HL-60 (cell line): ENCODE results near the gene TGM4.

Experiments used
- DNase-seq, 2 experiments: peaks; one replicate each; pipeline ENCODE4 v3.0.0-alpha.2; 2010 to 2020; ENCODE audit warnings: low read depth in 1 of 2, low spot score in 1 of 2
- H3K27ac ChIP-seq: fragments of 250-450 bp; sonication (Bioruptor Pico); replicated peaks from 2 replicates; pipeline ENCODE4 v1.5.1; 2020; ENCODE audit warnings: mild to moderate bottlenecking, moderate library complexity
- H3K27me3 ChIP-seq: fragments of 250-450 bp; sonication (Bioruptor Pico); 2 replicates; pipeline ENCODE4 v1.5.1; 2021; ENCODE audit warnings: mild to moderate bottlenecking, moderate library complexity; ENCODE audit not compliant: insufficient read depth, poor library complexity, severe bottlenecking
- H3K4me3 ChIP-seq: replicated peaks from 2 replicates; pipeline ENCODE4 v1.5.1; 2011; ENCODE audit warnings: mild to moderate bottlenecking, control low read depth, low read length; ENCODE audit not compliant: insufficient read depth
- CTCF ChIP-seq: IDR thresholded peaks from one replicate; pipeline ENCODE4 v1.5.1; 2011; ENCODE audit warnings: low read length, control low read depth, inconsistent platforms; ENCODE audit not compliant: insufficient read depth
- GABPA ChIP-seq: IDR thresholded peaks from 2 replicates; pipeline ENCODE4 v1.6.1; 2012; ENCODE audit warnings: low read depth
- POLR2AphosphoS5 ChIP-seq: IDR thresholded peaks from 2 replicates; pipeline ENCODE4 v1.6.1; 2012; ENCODE audit warnings: low read depth
- REST ChIP-seq: IDR thresholded peaks from 2 replicates; pipeline ENCODE4 v1.6.1; 2012; ENCODE audit warnings: low read depth; ENCODE audit not compliant: insufficient replicate concordance
- SPI1 ChIP-seq: IDR thresholded peaks from 2 replicates; pipeline ENCODE4 v1.6.1; 2012; ENCODE audit warnings: low read depth, mild to moderate bottlenecking, borderline replicate concordance

The TGM4 gene

GRCh38 chr3:44886561-44886960 is 12.2 kb downstream of the TGM4 start:
- DNase-seq, result no peak
- H3K27ac ChIP-seq, result no peak overlapping the region
- no peak for TF ChIP-seq SPI1
- H3K27me3 ChIP-seq, result no peaks in the 10 kb centered on the region
- no peak overlapping the region for H3K4me3 ChIP-seq

- Histone ChIP-seq H3K27me3 (no peaks in the 10 kb centered on the region), H3K27ac (no peak overlapping the region), H3K4me3 (no peak overlapping the region)
- DNase-seq, result no peak
- TF ChIP-seq GABPA (no peak), CTCF (no peak), POLR2AphosphoS5 (no peak), SPI1 (no peak), REST (no peak)
Observed at GRCh38 chr3:44887101-44887500, 12.7 kb downstream of the TGM4 start.

GRCh38 chr3:44890258-44890657 is 15.8 kb downstream of the TGM4 start:
- no peak overlapping the region for H3K27ac ChIP-seq
- H3K4me3 ChIP-seq, result no peak overlapping the region
- DNase-seq, result no peak
- TF ChIP-seq REST (peak; percentile 81), POLR2AphosphoS5 (no peak), GABPA (no peak), SPI1 (no peak), CTCF (no peak)
- no peaks in the 10 kb centered on the region for H3K27me3 ChIP-seq

- H3K27me3 ChIP-seq, result no peaks in the 10 kb centered on the region
- no peak overlapping the region for H3K27ac ChIP-seq
- no peak overlapping the region for H3K4me3 ChIP-seq
Observed at GRCh38 chr3:44890852-44891251, 16.4 kb downstream of the TGM4 start.

More at GRCh38 chr3:44890852-44891251, 16.4 kb downstream of the TGM4 start:
- TF ChIP-seq POLR2AphosphoS5, result no peak
- no peak for TF ChIP-seq CTCF
- TF ChIP-seq SPI1, result peak; percentile 85
- no peak for TF ChIP-seq GABPA
- peak; percentile 40 to 64 for DNase-seq
